ENCODE results near the gene ZMIZ1.

GRCh38 chr10:79355420-79356017 is 286.8 kb downstream of the ZMIZ1 start:
- no peak for TF ChIP-seq CTCF (IDR thresholded peaks at IDR 0.05)
- no peak for TF ChIP-seq POLR2A (IDR thresholded peaks at IDR 0.05)

All from lower leg skin (tissue), 3 donors.